ENCODE data around the gene NPTX1. TPM values are rescaled to one million over a fixed set of nuclear protein-coding genes. Genes with fewer than 3 reads are reported as not detected.

Gene NPTX1
- total and polyA plus RNA-seq, 9 donors = 0.13 to 0.34 (median 0.23) TPM

DNA sequence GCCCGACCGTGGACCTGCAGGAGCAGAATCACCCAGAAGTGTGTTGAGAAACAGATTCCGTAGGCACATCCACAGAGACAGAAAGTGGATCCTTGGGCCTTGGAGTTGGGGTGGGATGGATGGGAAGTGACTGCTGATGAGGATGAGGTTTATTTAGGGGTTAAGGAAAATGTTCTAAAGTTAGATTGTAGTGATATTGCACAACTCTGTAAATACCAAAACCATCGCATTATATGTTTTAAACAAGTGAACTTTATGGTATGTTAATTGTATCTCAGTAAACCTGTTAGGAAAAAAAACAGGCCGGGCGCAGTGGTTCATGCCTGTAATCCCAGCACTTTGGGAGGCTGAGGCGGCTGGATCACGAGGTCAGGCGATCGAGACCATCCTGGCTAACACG lies 57.8 kb downstream of the NPTX1 start:
- Histone ChIP-seq H3K4me1 (ENCODE audit: control insufficient read depth, insufficient read depth, low read length) (peaks cover 15% of the 10 kb centered on the region), H3K4me3 (ENCODE audit: low read length) (no peak overlapping the region), H3K27ac (ENCODE audit: low read length) (no peak overlapping the region), H3K36me3 (ENCODE audit: control insufficient read depth, insufficient read depth, low read length) (peaks cover 22% of the 10 kb centered on the region), H3K9me3 (replicated peaks; ENCODE audit: control insufficient read depth, low read depth, low read length) (no peaks in the 10 kb centered on the region), H3K27me3 (ENCODE audit: control insufficient read depth, insufficient read depth, low read length) (peaks cover 5% of the 10 kb centered on the region)
- WGBS (ENCODE audit: insufficient coverage) = 93% methylated on average over 9 of the region's 11 CpGs
- no peak for DNase-seq

Other genes starting within 250 kb of the NPTX1 start
- 37.0 TPM for gene RNF213, start 215.8 kb downstream of the NPTX1 start, total RNA-seq
- 10 to 100 TPM; 23.0 to 43.0 (median 31.8) TPM for gene RNF213, start 215.8 kb downstream of the NPTX1 start, polyA plus RNA-seq (ENCODE audit: insufficient read depth in 1 of 8, insufficient read length in 8 of 8, low replicate concordance in 1 of 8)
- 11.3 TPM for gene ENDOV, start 61.4 kb downstream of the NPTX1 start, total RNA-seq
- gene ENDOV, start 61.4 kb downstream of the NPTX1 start, polyA plus RNA-seq (ENCODE audit: insufficient read depth in 1 of 8, insufficient read length in 8 of 8, low replicate concordance in 1 of 8) = 10 to 100 TPM; 14.7 to 23.8 (median 20.1) TPM
- 17.3 TPM for gene RPTOR, start 68.2 kb upstream of the NPTX1 start, total RNA-seq
- 10 to 100 TPM; 18.8 to 23.7 (median 21.1) TPM for gene RPTOR, start 68.2 kb upstream of the NPTX1 start, polyA plus RNA-seq (ENCODE audit: insufficient read depth in 1 of 8, insufficient read length in 8 of 8, low replicate concordance in 1 of 8)